CD8-positive, alpha-beta memory T cell (primary cell): ENCODE results near the gene PSMG1. TPM values are rescaled to one million over a fixed set of nuclear protein-coding genes. Genes with fewer than 3 reads are reported as not detected.

Source experiments
- polyA plus RNA-seq: library from polyadenylated mRNA; unstranded; fragments of 300-500 nt; fragmentation: Illumina TruSeq; gene quantifications from one replicate; pipeline ENCODE4 v1.2.3, GENCODE V29; 2021
- total RNA-seq, 2 experiments: library from RNA; stranded (reverse); gene quantifications; one replicate each; pipeline ENCODE4 v1.2.3, GENCODE V29; 2021

The PSMG1 gene
- total and polyA plus RNA-seq, 3 experiments from 2014 or later = 37.2 to 105 (median 102) TPM

Other genes with a start within 250 kb of the PSMG1 start
- 10 to 100 TPM; 23.5 to 25.8 TPM for gene BRWD1, start 130.2 kb upstream of the PSMG1 start, total RNA-seq
- gene BRWD1, start 130.2 kb upstream of the PSMG1 start, polyA plus RNA-seq = 37.3 TPM
- 100 to 1,000 TPM; 420 to 421 TPM for gene HMGN1, start 165.6 kb upstream of the PSMG1 start, total RNA-seq
- gene HMGN1, start 165.6 kb upstream of the PSMG1 start, polyA plus RNA-seq = 201 TPM